Neuron (in vitro differentiated cells): Measurements from ENCODE around the gene FDXR.

Experiments
- H2AFZ ChIP-seq: one replicate; pipeline ENCODE4 v1.6.1; 2013; ENCODE audit warnings: low read depth, mild to moderate bottlenecking, inconsistent platforms, low read length, moderate library complexity
- H3K27me3 ChIP-seq: one replicate; pipeline ENCODE4 v1.6.1; 2013; ENCODE audit warnings: low read length; ENCODE audit not compliant: insufficient read depth
- H3K36me3 ChIP-seq: one replicate; pipeline ENCODE4 v1.6.1; 2013; ENCODE audit warnings: low read length; ENCODE audit not compliant: insufficient read depth
- H3K4me1 ChIP-seq: one replicate; pipeline ENCODE4 v1.6.1; 2013; ENCODE audit warnings: low read length; ENCODE audit not compliant: insufficient read depth
- H3K4me3 ChIP-seq: 2 replicates; pipeline ENCODE4 v1.5.1; 2013; ENCODE audit warnings: mild to moderate bottlenecking, low read length, moderate library complexity
- H3K9me3 ChIP-seq: one replicate; pipeline ENCODE4 v1.6.1; 2013; ENCODE audit warnings: low read length

Gene FDXR

DNA sequence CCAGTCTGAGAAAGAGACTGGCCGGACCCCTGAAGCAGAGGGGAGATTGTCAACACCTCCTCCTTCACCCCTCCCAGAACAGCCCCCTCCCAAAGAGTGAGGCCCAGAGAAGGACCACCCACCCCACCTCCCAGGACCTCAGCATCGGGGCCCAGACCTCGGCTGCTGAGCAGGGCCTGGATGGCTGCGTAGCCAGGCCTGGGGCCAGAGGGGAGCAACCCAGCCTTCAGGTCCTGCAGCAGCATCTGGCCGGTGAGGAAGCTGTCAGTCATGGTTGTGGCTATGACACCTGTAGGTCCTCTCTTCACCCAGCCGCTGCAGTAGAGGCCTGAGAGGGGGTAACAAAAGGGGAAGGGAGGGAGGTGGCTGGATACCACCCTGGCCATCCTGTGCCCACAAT lies 9.9 kb downstream of the FDXR start:
- H2AFZ ChIP-seq, result no peak overlapping the region
- H3K4me3 ChIP-seq, result no peak overlapping the region

DNA sequence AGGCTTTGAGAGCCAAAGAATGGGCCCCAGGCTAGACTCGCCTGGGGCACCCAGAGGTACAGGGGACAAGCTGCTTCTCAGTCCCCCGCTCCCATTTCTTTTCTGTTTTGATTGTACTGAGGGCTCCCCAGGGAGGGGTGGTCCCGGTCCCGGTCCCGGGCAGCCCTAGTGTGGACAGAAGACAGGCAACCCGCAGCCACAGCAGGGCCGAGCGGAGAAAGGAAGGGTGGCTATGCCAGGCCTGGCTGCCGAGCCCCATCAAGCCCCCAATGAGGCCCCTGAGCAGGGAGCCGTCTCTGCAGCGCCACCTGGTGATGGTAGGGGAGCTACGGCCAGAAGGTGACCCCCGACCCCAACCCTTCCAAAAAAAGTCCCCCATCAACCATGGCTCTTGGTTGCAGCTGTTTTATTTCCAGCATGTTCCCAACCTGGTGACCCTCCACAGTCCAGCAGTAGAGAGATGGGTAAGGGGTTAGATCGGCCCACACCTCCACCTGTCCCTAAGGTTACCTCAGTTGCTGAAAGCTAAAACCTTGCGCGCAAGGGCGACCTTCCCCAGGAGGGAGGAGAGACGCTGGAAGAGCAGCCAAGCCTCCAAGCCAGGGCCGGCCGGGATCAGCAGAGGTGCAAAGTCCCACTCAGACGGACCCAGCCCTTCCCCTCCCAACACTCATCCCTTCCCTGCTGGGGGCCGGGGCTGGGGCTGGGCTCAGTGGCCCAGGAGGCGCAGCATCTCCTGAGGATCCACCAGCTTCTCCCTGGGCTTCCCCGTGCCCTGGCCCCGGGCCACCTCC lies 10.5 kb downstream of the FDXR start:
- Histone ChIP-seq H3K9me3 (no peaks in the 10 kb centered on the region), H3K4me1 (peaks cover 9% of the 10 kb centered on the region), H2AFZ (no peak overlapping the region), H3K4me3 (no peak overlapping the region), H3K36me3 (peaks cover 5% of the 10 kb centered on the region), H3K27me3 (peaks cover 36% of the 10 kb centered on the region)

More for the DNA sequence above, 9.9 kb downstream of the FDXR start:
- H3K27me3 ChIP-seq, result peaks cover 31% of the 10 kb centered on the region
- peaks cover 9% of the 10 kb centered on the region for H3K4me1 ChIP-seq
- peaks cover 5% of the 10 kb centered on the region for H3K36me3 ChIP-seq
- H3K9me3 ChIP-seq, result no peaks in the 10 kb centered on the region

DNA sequence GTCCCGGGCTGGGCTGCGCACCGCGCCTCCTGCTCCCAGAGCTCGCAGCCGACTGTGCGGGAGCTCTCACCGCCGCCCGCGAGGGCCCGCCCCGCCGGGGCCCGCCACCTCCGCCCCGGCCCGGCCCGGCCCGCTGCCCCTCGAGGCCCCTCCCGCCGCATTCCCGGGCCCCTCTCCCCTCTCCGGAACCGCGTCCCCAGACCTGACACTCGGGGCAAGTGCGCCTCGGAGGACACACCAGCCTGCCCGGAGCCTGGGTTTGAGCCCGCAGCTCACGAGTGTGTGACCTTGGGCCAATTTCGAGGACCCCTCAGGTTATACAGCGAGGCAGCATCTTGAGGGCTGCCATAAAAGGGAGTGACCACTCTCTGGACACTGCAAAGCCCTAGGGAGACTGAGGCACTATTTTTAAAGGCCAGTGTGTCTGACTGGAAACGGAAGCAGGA lies 11.1 kb downstream of the FDXR start:
- Histone ChIP-seq H3K9me3 (no peaks in the 10 kb centered on the region), H3K4me1 (peaks cover 9% of the 10 kb centered on the region), H3K36me3 (peaks cover 5% of the 10 kb centered on the region), H2AFZ (no peak overlapping the region), H3K4me3 (no peak overlapping the region), H3K27me3 (peaks cover 42% of the 10 kb centered on the region)

DNA sequence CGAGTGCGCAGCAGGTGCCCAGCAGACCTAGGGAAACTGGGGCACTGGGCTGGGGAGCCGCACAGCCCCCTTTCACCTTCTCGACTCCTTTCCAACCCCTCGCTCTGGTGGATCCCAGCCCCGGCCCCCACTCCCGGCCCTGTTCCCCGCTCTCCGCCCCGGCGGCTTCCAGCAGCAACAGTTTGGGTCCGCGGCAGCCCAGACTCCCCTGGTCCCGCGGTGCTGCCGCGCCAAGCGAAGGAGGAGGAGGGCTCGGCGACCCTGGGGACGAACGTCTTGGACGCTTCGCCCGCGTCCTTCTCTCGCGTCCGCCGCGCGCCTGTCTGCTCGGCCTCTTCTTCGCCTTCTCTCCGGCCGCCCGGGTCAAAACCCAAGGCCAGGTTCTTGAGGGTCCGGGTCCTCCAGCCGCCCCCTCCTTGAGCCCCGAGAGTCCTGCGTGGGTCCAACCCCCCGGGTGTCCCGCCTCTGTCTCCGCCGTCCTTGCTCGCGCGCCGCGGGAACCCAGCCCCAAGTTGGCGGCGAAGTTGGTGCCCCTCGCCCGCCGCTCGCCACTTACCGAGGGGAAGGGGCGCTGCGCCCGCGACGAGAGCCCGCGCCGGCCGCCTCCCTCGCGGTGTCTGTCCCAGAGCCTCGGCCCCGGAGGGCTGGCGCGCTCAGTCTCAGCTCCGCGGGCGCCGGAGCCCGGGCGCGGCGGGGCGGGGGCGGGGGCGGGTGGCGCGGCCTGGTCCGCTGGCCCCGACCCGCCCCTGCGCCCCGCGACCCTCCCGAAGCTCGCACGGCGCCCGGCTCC lies 11.7 kb downstream of the FDXR start:
- Histone ChIP-seq H3K4me1 (peaks cover 9% of the 10 kb centered on the region), H3K4me3 (no peak overlapping the region), H3K27me3 (peaks cover 45% of the 10 kb centered on the region)

DNA sequence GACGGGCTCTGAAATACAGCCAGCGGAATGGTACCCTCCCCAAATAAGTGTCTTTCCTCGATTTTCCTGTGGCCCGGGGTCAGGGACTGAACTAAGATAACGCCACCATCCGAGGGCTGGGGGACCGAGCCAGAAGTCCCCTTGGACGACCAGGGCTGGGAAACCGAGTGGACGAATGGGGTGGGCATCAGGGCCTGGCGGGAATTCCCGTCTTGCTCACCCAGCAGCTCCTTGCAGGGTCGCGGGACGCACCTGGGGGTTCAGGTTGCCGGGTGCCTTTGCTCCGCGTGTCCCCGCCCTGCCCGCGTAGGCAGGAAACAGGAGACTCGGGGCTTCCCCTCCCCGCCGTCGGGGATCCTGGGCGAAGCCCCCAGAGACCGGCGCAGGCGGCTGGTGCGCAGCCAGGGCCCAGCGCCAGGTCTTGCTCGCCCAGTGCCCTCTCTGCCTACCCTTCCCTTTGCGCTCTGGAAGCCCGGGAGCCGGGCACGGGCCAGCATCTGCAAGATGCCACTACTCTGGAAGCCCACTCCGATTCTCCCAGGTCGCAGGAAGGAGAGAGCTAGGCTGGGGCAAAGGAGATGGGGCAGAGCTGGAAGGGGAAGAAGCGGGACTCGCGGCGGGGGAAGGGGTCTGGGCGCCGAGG lies 12.4 kb downstream of the FDXR start:
- peaks cover 51% of the 10 kb centered on the region for H3K27me3 ChIP-seq
- H3K4me1 ChIP-seq, result peaks cover 9% of the 10 kb centered on the region
- H3K36me3 ChIP-seq, result peaks cover 4% of the 10 kb centered on the region
- no peak overlapping the region for H2AFZ ChIP-seq
- no peaks in the 10 kb centered on the region for H3K9me3 ChIP-seq
- no peak overlapping the region for H3K4me3 ChIP-seq

More for the DNA sequence above, 11.7 kb downstream of the FDXR start:
- Histone ChIP-seq H3K36me3 (peaks cover 4% of the 10 kb centered on the region), H2AFZ (no peak overlapping the region), H3K9me3 (no peaks in the 10 kb centered on the region)

DNA sequence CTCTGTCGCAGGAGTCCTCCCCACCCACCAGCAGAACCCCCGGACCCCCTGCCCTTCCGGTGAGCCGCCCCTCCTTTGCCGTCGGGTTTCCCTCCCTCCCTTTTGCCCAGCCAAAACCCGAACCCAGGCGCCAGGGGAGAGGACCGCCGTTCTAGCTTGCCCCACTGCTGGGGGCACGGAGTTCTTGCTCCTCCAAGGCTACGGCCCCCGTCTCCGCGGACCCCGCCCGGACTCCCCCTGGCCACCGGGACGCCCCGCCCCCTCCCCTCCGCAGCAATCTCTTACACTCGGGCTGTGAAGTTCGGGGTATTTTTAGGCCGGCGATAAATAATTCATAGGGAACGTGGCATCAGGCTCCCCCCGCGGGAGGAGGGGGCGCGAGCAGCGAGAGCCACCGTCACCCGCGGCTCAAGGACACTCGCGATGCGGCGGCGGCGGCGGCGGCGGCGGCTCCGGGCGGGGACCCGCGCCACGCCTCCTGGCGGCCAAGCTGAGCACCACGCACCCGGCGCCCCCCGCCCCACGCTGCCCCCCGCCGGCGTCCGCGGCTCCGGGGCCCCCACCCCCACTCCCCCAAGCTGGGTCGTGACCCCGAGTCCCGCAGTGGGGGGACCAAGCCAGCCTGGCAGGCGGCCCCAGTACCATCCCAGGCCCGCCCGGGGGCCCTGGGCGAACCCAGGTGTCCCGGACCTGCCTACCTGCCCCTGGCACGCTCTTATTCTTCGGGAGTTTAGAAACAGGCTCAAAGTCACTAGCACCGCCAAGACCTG lies 13.2 kb downstream of the FDXR start, which contains the start of gene GRIN2C:
Gene GRIN2C (minus strand): TSS at position 427 of the 770 bp plus-strand sequence. CDS start 4,793 bp downstream, outside the sequence.
- Histone ChIP-seq H3K4me3 (no peak within 1 kb of the TSS), H3K9me3 (no peaks in the 10 kb centered on the region), H3K36me3 (peaks cover 4% of the 10 kb centered on the region), H3K4me1 (peaks cover 7% of the 10 kb centered on the region), H3K27me3 (peaks cover 57% of the 10 kb centered on the region), H2AFZ (no peak within 1 kb of the TSS)

DNA sequence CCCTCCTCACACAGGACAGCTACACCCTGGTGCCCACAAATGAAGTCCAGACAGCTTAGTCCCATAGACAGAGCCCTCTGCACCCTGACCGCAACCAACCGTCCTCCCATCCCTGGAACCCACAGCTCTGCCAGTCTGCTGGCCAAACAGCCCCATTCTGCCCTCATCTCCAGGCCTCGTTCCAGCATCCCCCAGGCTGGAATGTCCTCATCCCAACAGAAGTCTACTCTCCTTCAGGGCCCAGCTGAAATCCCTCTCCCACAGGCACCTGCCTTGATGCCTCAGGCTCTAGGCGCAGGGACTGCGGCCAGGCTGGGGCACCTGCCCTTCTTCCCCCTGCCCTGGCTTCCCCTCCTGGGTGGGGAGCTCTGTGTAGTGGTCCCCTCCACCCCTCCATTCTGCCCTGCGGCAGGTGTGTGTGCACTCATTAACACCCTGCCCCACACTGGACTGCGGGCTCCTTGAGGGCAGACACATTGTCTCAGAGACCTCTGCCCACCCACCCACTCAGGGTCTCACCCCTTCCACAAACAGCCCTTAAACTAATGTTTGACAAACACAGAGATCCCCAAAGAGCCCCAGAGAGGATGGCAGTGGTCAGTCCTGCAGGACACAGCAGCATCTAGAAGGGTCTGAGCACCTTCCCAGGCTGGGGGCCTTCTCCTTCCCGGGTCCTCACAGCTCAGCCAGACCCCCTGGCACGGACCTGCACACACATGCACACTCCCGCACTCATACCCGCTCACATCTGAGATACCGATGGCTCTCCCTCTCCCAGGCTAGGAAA lies 13.9 kb downstream of the FDXR start:
- Histone ChIP-seq H3K9me3 (no peaks in the 10 kb centered on the region), H3K36me3 (peaks cover 3% of the 10 kb centered on the region), H2AFZ (no peak overlapping the region), H3K4me3 (no peak overlapping the region), H3K4me1 (peaks cover 7% of the 10 kb centered on the region), H3K27me3 (peaks cover 65% of the 10 kb centered on the region)

DNA sequence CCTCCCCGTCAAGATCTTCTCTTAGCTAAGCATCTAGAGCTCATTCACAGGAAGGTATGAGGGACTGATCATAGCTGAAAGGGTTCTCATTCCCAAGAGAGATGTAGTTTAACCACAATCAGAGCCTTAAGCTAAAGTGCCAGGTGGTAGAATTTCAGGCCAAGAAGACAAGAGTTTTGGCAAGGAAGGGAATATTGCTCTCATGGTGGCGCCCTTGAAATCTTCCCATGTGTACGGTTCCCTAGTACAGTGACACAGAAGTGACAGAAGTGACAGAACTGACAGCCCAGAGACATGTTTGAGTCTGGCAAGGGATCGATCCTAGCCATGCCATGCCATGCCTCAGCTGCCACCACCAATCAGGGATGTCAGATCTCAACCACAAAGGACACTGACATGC lies 15.6 kb downstream of the FDXR start:
- Histone ChIP-seq H3K27me3 (peaks cover 80% of the 10 kb centered on the region), H2AFZ (no peak overlapping the region)

DNA sequence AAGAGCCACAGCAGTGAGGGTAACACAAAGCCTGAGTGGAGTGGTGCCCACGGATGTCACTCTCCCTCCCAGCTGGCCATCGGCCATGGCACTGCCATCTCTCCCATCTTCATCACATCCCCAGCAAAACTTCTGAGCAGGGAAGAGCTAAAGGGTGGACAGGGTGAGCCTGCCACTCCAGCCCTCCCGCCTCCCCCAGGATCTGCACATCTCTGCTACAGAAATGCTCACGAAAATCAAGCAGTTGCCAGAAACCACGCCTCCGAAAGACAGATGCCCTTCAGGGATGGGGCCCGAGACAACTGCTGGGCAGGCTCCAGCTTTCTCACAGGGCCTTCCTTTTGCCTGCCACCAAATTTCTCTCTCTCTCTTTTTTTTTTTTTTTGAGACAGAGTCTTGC lies 16.7 kb downstream of the FDXR start:
- H3K36me3 ChIP-seq, result no peaks in the 10 kb centered on the region
- no peak overlapping the region for H3K4me3 ChIP-seq
- peaks cover 6% of the 10 kb centered on the region for H3K4me1 ChIP-seq
- no peak overlapping the region for H2AFZ ChIP-seq
- H3K27me3 ChIP-seq, result peaks cover 83% of the 10 kb centered on the region
- peaks cover 2% of the 10 kb centered on the region for H3K9me3 ChIP-seq

More for the DNA sequence above, 15.6 kb downstream of the FDXR start:
- no peaks in the 10 kb centered on the region for H3K36me3 ChIP-seq
- no peak overlapping the region for H3K4me3 ChIP-seq
- peaks cover 1% of the 10 kb centered on the region for H3K9me3 ChIP-seq
- H3K4me1 ChIP-seq, result peaks cover 12% of the 10 kb centered on the region

DNA sequence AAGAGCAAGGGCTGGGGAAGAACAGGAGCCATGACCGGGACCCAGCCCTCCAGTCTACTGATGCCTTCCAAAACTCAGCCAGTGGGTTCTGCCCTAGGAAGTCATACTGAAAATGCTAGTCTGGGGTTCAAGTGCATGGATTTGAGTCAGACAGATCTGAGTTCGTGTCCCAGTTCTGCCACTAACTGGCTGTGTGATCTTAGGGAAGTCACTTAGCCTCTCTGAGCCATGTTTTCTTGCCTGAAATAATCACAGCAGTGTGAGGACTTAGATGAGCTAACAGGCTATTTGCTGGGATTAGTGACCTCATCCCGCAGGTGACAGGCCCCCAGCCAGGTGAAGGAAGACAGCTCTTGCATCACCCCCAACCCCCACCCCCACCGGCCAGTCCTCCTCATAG lies 17.5 kb downstream of the FDXR start:
- no peaks in the 10 kb centered on the region for H3K36me3 ChIP-seq
- H3K4me1 ChIP-seq, result peaks cover 5% of the 10 kb centered on the region
- H2AFZ ChIP-seq, result no peak overlapping the region
- H3K9me3 ChIP-seq, result peaks cover 2% of the 10 kb centered on the region
- peaks cover 83% of the 10 kb centered on the region for H3K27me3 ChIP-seq
- no peak overlapping the region for H3K4me3 ChIP-seq

DNA sequence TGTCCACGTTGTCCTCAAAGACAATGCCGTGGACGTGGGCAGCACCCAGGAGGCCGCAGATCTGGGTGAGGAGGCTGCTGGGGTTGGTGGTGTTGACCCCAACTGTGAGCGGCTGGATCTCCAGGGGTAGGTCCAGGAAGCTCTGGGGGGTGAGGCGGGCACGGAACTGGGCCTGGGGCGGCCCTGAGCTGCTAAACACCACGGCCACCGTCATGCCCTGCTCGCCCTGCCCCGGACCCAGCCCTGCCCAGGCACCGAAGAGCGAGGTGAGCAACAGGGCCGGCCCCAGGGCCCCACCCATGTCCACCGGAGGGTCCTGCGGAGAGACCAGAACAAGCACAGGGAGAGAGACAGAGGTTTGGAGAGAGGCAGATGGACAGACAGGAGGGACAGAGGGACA lies 18.0 kb downstream of the FDXR start:
- Histone ChIP-seq H3K4me3 (no peak overlapping the region), H3K36me3 (no peaks in the 10 kb centered on the region), H3K4me1 (peaks cover 5% of the 10 kb centered on the region), H2AFZ (no peak overlapping the region), H3K9me3 (peaks cover 2% of the 10 kb centered on the region), H3K27me3 (peaks cover 80% of the 10 kb centered on the region)

DNA sequence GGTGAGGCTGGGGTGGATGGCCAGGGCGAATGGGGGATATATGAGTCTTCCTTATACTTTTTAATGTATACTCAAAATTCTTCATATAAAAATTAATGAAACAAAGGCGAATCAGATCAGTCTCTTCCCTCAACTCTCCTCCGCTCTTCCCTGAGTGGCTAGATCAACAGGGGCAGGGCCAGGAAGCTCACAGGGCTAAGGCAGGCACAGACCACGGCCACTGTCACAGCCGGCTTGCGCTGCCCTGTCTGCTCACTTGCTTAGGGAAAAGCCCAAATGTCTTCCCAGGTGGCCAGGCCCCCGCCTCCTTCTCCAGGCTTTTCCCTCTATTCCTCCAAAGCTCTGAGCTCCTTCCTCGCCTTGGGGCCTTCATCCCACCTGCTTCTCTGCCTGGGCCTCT lies 19.1 kb downstream of the FDXR start:
- no peaks in the 10 kb centered on the region for H3K36me3 ChIP-seq
- H3K9me3 ChIP-seq, result peaks cover 2% of the 10 kb centered on the region
- H3K27me3 ChIP-seq, result peaks cover 72% of the 10 kb centered on the region
- H3K4me1 ChIP-seq, result peaks cover 5% of the 10 kb centered on the region
- H2AFZ ChIP-seq, result no peak overlapping the region
- H3K4me3 ChIP-seq, result no peak overlapping the region
